HG03571 (cell line): ENCODE measurements around the gene SPOCK1.
"Not testable (repeated sequence)": the region's sequence is repeated elsewhere in the genome, so short reads cannot be mapped to it uniquely, and the experiment has no call there.

Experiments
- ATAC-seq: cut with Tn5 transposase; IDR thresholded peaks from one replicate; pipeline ENCODE4 v1.9.1; 2021; ENCODE audit not compliant: unreplicated experiment

Gene SPOCK1

GRCh38 chr5:136985785-136986475 lies 513.2 kb downstream of the SPOCK1 start:
- ATAC-seq = no peak

GRCh38 chr5:136984772-136985446 lies 514.2 kb downstream of the SPOCK1 start:
- no peak for ATAC-seq

GRCh38 chr5:136981936-136982335 lies 517.2 kb downstream of the SPOCK1 start:
- no peak for ATAC-seq

DNA sequence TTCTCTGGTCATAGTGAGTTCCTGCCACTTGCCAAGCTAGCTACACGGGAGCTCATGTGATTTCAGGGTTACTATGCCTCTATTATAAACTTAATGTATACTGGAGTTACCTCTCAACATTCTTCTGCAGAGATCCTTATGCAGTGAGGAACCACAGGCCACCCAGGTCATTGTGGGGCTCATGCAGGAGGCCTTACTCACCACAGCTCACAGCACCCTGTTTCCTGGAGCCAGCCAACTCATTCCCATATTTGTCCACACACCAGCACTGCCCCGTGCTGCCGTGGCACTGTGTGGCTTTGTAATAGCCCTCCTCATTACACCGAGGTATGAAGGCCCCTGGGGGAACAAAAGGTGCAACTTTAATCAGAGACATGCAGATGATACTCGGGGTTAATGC lies 520.0 kb downstream of the SPOCK1 start:
- ATAC-seq = no peak

GRCh38 chr5:136963504-136963903 lies 535.6 kb downstream of the SPOCK1 start:
- no peak for ATAC-seq

DNA sequence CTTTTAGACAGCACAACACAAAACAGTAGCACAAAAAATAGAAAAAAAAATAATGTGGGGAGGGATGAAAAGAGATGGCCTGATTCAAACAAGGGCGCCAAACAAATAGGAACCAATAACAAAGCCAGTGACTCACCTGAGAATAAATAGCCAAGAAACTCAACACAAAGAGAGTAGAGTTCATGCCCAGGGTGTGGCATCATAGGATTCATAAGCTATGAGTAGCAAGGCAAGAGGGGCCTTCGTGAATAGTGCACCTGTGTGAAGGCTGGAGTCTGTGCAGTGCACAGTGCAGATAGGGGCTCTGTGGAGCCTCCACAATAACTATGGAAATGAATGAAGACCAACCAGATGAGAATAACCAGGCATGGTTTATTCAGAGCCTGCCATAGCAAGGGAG lies 541.7 kb downstream of the SPOCK1 start:
- ATAC-seq = no peak

GRCh38 chr5:136954142-136954541 lies 545.0 kb downstream of the SPOCK1 start:
- ATAC-seq = not testable (repeated sequence)

DNA sequence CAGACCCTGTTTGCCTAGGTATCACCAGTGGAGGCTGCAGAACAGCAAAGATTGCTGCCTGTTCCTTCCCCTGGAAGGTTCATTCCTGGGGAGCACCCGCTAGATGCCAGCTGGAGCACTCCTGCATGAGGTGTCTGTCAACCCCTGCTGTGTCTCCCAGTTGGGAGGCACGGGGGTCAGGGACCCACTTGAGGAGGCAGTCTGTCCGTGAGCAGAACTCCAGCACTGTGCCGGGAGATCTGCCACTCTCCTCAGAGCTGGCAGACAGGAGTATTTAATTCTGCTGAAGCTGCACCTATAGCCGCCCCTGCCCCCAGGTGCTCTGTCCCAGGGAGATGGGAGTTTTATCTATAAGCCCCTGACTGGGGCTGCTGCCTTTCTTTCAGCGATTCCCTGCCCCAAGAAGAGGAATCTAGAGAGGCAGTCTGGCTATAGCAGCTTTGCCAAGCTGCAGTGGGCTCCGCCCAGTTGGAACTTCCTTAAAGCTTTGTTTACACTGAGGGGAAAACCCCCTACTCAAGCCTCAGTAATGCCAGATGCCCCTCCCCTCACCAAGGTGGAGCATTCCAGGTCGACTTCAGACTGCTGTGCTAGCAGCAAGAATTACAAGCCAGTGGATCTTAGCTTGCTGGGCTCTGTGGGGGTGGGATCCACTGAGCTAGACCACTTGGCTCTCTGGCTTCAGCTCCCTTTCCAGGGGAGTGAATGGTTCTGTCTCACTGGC lies 545.6 kb downstream of the SPOCK1 start:
- not testable (repeated sequence) for ATAC-seq

- ATAC-seq = no peak
Observed at GRCh38 chr5:136927571-136927970, 571.6 kb downstream of the SPOCK1 start.

- no peak for ATAC-seq
Observed at GRCh38 chr5:136926073-136926472, 573.1 kb downstream of the SPOCK1 start.
